ENCODE results near the gene PLA2R1. TPM values are rescaled to one million over a fixed set of nuclear protein-coding genes. Genes with fewer than 3 reads are reported as not detected.

Gene PLA2R1
- polyA plus RNA-seq, 1 donor from 2014 or later, result 0.69 TPM

- H2AFZ ChIP-seq (ENCODE audit: low read depth, low read length), result no peak overlapping the region
- H3K9me2 ChIP-seq (ENCODE audit: insufficient read depth, low read length), result no peaks in the 10 kb centered on the region
- no peak overlapping the region for H3K4me3 ChIP-seq (ENCODE audit: low read length)
- H3K36me3 ChIP-seq (ENCODE audit: insufficient read depth, low read length), result no peaks in the 10 kb centered on the region
- no peak overlapping the region for H3K27ac ChIP-seq (ENCODE audit: low read length)
- no peak overlapping the region for H3K9ac ChIP-seq (ENCODE audit: low read length)
- H3K27me3 ChIP-seq (ENCODE audit: insufficient read depth, low read depth, low read length), result no peaks in the 10 kb centered on the region
- H3K79me2 ChIP-seq (replicated peaks; ENCODE audit: insufficient read depth, low read length), result no peaks in the 10 kb centered on the region
- TF ChIP-seq CTCF (IDR thresholded peaks at IDR 0.05; ENCODE audit: poor library complexity, severe bottlenecking) (no peak), EP300 (conservative IDR thresholded peaks at IDR 0.05; ENCODE audit: poor library complexity, severe bottlenecking) (no peak), SMC3 (conservative IDR thresholded peaks at IDR 0.05; ENCODE audit: poor library complexity) (no peak), MXI1 (conservative IDR thresholded peaks at IDR 0.05; ENCODE audit: poor library complexity, severe bottlenecking) (no peak), RAD21 (conservative IDR thresholded peaks at IDR 0.05) (no peak), REST (IDR thresholded peaks at IDR 0.05; ENCODE audit: borderline replicate concordance) (no peak), TAF1 (IDR thresholded peaks at IDR 0.05; ENCODE audit: low read depth) (no peak), POLR2AphosphoS5 (IDR thresholded peaks at IDR 0.05) (no peak)
- H3K4me2 ChIP-seq (ENCODE audit: low read length), result no peak overlapping the region
- no peaks in the 10 kb centered on the region for H3K9me3 ChIP-seq (ENCODE audit: low read length)
- no peaks in the 10 kb centered on the region for H3F3A ChIP-seq (ENCODE audit: insufficient read depth, low read length, poor library complexity, severe bottlenecking)
- H4K20me1 ChIP-seq (ENCODE audit: insufficient read depth), result no peaks in the 10 kb centered on the region
These were observed 101.4 kb downstream of the PLA2R1 start for GRCh38 chr2:159961037-159961436.

- Histone ChIP-seq H3K9ac (ENCODE audit: low read length) (no peak overlapping the region), H3K27ac (ENCODE audit: low read length) (no peak overlapping the region)
- TF ChIP-seq EP300 (conservative IDR thresholded peaks at IDR 0.05; ENCODE audit: poor library complexity, severe bottlenecking) (no peak), REST (IDR thresholded peaks at IDR 0.05; ENCODE audit: borderline replicate concordance) (no peak), RAD21 (conservative IDR thresholded peaks at IDR 0.05) (no peak), CTCF (IDR thresholded peaks at IDR 0.05; ENCODE audit: poor library complexity, severe bottlenecking) (no peak), EZH2 (IDR thresholded peaks at IDR 0.05; ENCODE audit: borderline replicate concordance, insufficient read depth, low read length, poor library complexity, severe bottlenecking) (no peak), MXI1 (conservative IDR thresholded peaks at IDR 0.05; ENCODE audit: poor library complexity, severe bottlenecking) (no peak)
These were observed 102.0 kb downstream of the PLA2R1 start for GRCh38 chr2:159960414-159960813.

More at GRCh38 chr2:159960414-159960813, 102.0 kb downstream of the PLA2R1 start:
- no peaks in the 10 kb centered on the region for H3K36me3 ChIP-seq (ENCODE audit: insufficient read depth, low read length)
- no peaks in the 10 kb centered on the region for H3K9me3 ChIP-seq (ENCODE audit: low read length)
- H3K4me3 ChIP-seq (ENCODE audit: low read length), result no peak overlapping the region
- H3K4me2 ChIP-seq (ENCODE audit: low read length), result no peak overlapping the region
- no peaks in the 10 kb centered on the region for H3F3A ChIP-seq (ENCODE audit: insufficient read depth, low read length, poor library complexity, severe bottlenecking)
- no peaks in the 10 kb centered on the region for H3K79me2 ChIP-seq (replicated peaks; ENCODE audit: insufficient read depth, low read length)
- H4K20me1 ChIP-seq (ENCODE audit: insufficient read depth), result no peaks in the 10 kb centered on the region
- no peak overlapping the region for H2AFZ ChIP-seq (ENCODE audit: low read depth, low read length)
- H3K9me2 ChIP-seq (ENCODE audit: insufficient read depth, low read length), result no peaks in the 10 kb centered on the region
- H3K27me3 ChIP-seq (ENCODE audit: insufficient read depth, low read depth, low read length), result no peaks in the 10 kb centered on the region

All from neural cell (in vitro differentiated cells).